GM23248 (cell line): Measurements from ENCODE around the gene MTURN. TPM values are rescaled to one million over a fixed set of nuclear protein-coding genes. Genes with fewer than 3 reads are reported as not detected.

Experiments used
- DNase-seq: peaks from one replicate; pipeline ENCODE4 v3.0.0-alpha.2; 2015
- H2AFZ ChIP-seq: fragments of 200-600 bp; sonication (generic); 2 replicates; pipeline ENCODE4 v1.6.1; 2016; ENCODE audit warnings: antibody characterized with exemption
- H3F3A ChIP-seq: fragments of 200-600 bp; sonication (generic); 2 replicates; pipeline ENCODE4 v1.6.1; 2016; ENCODE audit warnings: mild to moderate bottlenecking, antibody characterized with exemption, mixed run types; ENCODE audit not compliant: insufficient read depth
- H3K27ac ChIP-seq: fragments of 200-600 bp; sonication (generic); 2 replicates; pipeline ENCODE4 v1.5.1; 2016; ENCODE audit warnings: mild to moderate bottlenecking
- H3K27me3 ChIP-seq: fragments of 200-600 bp; sonication (generic); replicated peaks from 2 replicates; pipeline ENCODE4 v1.6.1; 2016; ENCODE audit warnings: mild to moderate bottlenecking; ENCODE audit not compliant: insufficient read depth
- H3K36me3 ChIP-seq: fragments of 200-600 bp; sonication (generic); 2 replicates; pipeline ENCODE4 v1.6.1; 2016; ENCODE audit warnings: low read depth, mild to moderate bottlenecking
- H3K4me1 ChIP-seq: fragments of 200-600 bp; sonication (generic); 2 replicates; pipeline ENCODE4 v1.6.1; 2016; ENCODE audit warnings: mild to moderate bottlenecking; ENCODE audit not compliant: insufficient read depth
- H3K4me2 ChIP-seq: fragments of 200-600 bp; sonication (generic); one replicate; pipeline ENCODE4 v1.6.1; 2016; ENCODE audit warnings: mild to moderate bottlenecking; ENCODE audit not compliant: unreplicated experiment
- H3K4me3 ChIP-seq: fragments of 200-600 bp; sonication (generic); 2 replicates; pipeline ENCODE4 v1.5.1; 2016; ENCODE audit warnings: mild to moderate bottlenecking
- H3K79me2 ChIP-seq: fragments of 200-600 bp; sonication (generic); 2 replicates; pipeline ENCODE4 v1.6.1; 2016; ENCODE audit warnings: mild to moderate bottlenecking; ENCODE audit not compliant: insufficient read depth
- H3K9ac ChIP-seq: fragments of 200-600 bp; sonication (generic); 2 replicates; pipeline ENCODE4 v1.6.1; 2016; ENCODE audit warnings: mild to moderate bottlenecking
- H3K9me2 ChIP-seq: fragments of 200-600 bp; sonication (generic); 2 replicates; pipeline ENCODE4 v1.6.1; 2016; ENCODE audit warnings: mixed run types, mild to moderate bottlenecking, moderate library complexity; ENCODE audit not compliant: insufficient read depth
- H3K9me3 ChIP-seq: fragments of 200-600 bp; sonication (generic); one replicate; pipeline ENCODE4 v1.6.1; 2017; ENCODE audit warnings: low read depth
- H4K20me1 ChIP-seq: fragments of 200-600 bp; sonication (generic); 2 replicates; pipeline ENCODE4 v1.6.0; 2016; ENCODE audit not compliant: insufficient read depth
- EZH2 ChIP-seq: fragments of 200-600 bp; sonication (generic); IDR thresholded peaks from 2 replicates; pipeline ENCODE4 v1.6.1; 2018; ENCODE audit warnings: antibody characterized with exemption, mild to moderate bottlenecking; ENCODE audit not compliant: insufficient read depth, poor library complexity, severe bottlenecking
- EZH2phosphoT487 ChIP-seq: fragments of 200-600 bp; sonication (generic); IDR thresholded peaks from 2 replicates; pipeline ENCODE4 v1.6.1; 2018; ENCODE audit warnings: antibody characterized with exemption, moderate library complexity, mild to moderate bottlenecking, low read depth; ENCODE audit not compliant: insufficient read depth
- WGBS, 2 experiments: methylation state at CpG; one replicate each; pipeline ENCODE4 v1.1.6; 2015 to 2017; ENCODE audit warnings: low lambda C conversion rate in 2 of 2, low coverage in 1 of 2; ENCODE audit errors: missing lambda C conversion rate in 2 of 2; 5-methylcytosine and 5-hydroxymethylcytosine counted together
- in situ Hi-C: fragments of 300-500 bp; cut with MboI; formaldehyde crosslinking; loops from 2 replicates; pipeline ENCODE4 v1.15.0; 2020
- polyA plus RNA-seq: library from polyadenylated mRNA; unstranded; fragments of >200 nt; fragmentation: Nextera tagmentation; extraction: Ambion mirVana; gene quantifications from 2 replicates; pipeline ENCODE4 v1.2.1, GENCODE V29; 2016
- total RNA-seq: library from RNA; depleted of rRNA; stranded (reverse); fragments of >200 nt; shearing (Covaris generic); gene quantifications from 2 replicates; pipeline ENCODE4 v1.2.3, GENCODE V29; 2014

MTURN gene
- total and polyA plus RNA-seq, 2 experiments from 2014 or later = 15.9 to 22.5 TPM

GRCh38 chr7:30144657-30145306 is 10.0 kb downstream of the MTURN start:
- in situ Hi-C loops = no loop called here
- Histone ChIP-seq H3K9me3 (no peaks in the 10 kb centered on the region), H3K4me1 (peaks cover 26% of the 10 kb centered on the region), H3K36me3 (no peaks in the 10 kb centered on the region), H3K4me3 (no peak overlapping the region), H3K9me2 (no peaks in the 10 kb centered on the region), H3K4me2 (no peak overlapping the region), H3K27ac (no peak overlapping the region), H4K20me1 (no peaks in the 10 kb centered on the region), H3F3A (peaks cover 19% of the 10 kb centered on the region), H3K79me2 (peaks cover 70% of the 10 kb centered on the region), H3K27me3 (no peaks in the 10 kb centered on the region), H2AFZ (no peak overlapping the region), H3K9ac (no peak overlapping the region)
- DNase-seq = no peak
- no peak for TF ChIP-seq EZH2
- no peak for TF ChIP-seq EZH2phosphoT487
- 92 to 95% methylated on average over 5 of the region's 5 CpGs for WGBS, 2 experiments

- no peak overlapping the region for H3K27ac ChIP-seq
- no peaks in the 10 kb centered on the region for H4K20me1 ChIP-seq
- in situ Hi-C loops = no loop called here
- peaks cover 26% of the 10 kb centered on the region for H3K4me1 ChIP-seq
- H3K36me3 ChIP-seq = no peaks in the 10 kb centered on the region
- no peaks in the 10 kb centered on the region for H3K27me3 ChIP-seq
- DNase-seq = no peak
- no peak overlapping the region for H2AFZ ChIP-seq
- H3K9ac ChIP-seq = no peak overlapping the region
- no peaks in the 10 kb centered on the region for H3K9me2 ChIP-seq
- peaks cover 63% of the 10 kb centered on the region for H3K79me2 ChIP-seq
- H3K4me3 ChIP-seq = no peak overlapping the region
- 93 to 94% methylated on average over 6 of the region's 6 CpGs for WGBS, 2 experiments
- no peaks in the 10 kb centered on the region for H3K9me3 ChIP-seq
- no peak overlapping the region for H3K4me2 ChIP-seq
- H3F3A ChIP-seq = peaks cover 19% of the 10 kb centered on the region
- no peak for TF ChIP-seq EZH2phosphoT487
- no peak for TF ChIP-seq EZH2
Measured at GRCh38 chr7:30145426-30145970, 10.7 kb downstream of the MTURN start.

- H4K20me1 ChIP-seq = no peaks in the 10 kb centered on the region
- 88 to 92% methylated on average over 13 of the region's 13 CpGs for WGBS, 2 experiments
- TF ChIP-seq EZH2 = no peak
- no peak for TF ChIP-seq EZH2phosphoT487
- H3F3A ChIP-seq = peaks cover 19% of the 10 kb centered on the region
- H3K36me3 ChIP-seq = no peaks in the 10 kb centered on the region
- H3K9ac ChIP-seq = no peak overlapping the region
- no peak overlapping the region for H3K4me2 ChIP-seq
- H2AFZ ChIP-seq = no peak overlapping the region
- no peak overlapping the region for H3K27ac ChIP-seq
- H3K27me3 ChIP-seq = no peaks in the 10 kb centered on the region
- in situ Hi-C loops = no loop called here
- H3K4me1 ChIP-seq = peaks cover 26% of the 10 kb centered on the region
- DNase-seq = no peak
- peaks cover 57% of the 10 kb centered on the region for H3K79me2 ChIP-seq
- H3K9me2 ChIP-seq = no peaks in the 10 kb centered on the region
- H3K4me3 ChIP-seq = no peak overlapping the region
- H3K9me3 ChIP-seq = no peaks in the 10 kb centered on the region
Measured at GRCh38 chr7:30146127-30146612, 11.4 kb downstream of the MTURN start.

- Histone ChIP-seq H3K4me1 (peaks cover 20% of the 10 kb centered on the region), H3K79me2 (peaks cover 50% of the 10 kb centered on the region), H3K9me3 (no peaks in the 10 kb centered on the region), H3K4me2 (no peak overlapping the region), H3K4me3 (no peak overlapping the region), H3K9me2 (no peaks in the 10 kb centered on the region), H3F3A (peaks cover 13% of the 10 kb centered on the region), H4K20me1 (no peaks in the 10 kb centered on the region), H3K9ac (no peak overlapping the region), H3K27me3 (no peaks in the 10 kb centered on the region), H3K36me3 (no peaks in the 10 kb centered on the region; the same call in 1 of the 2 replicates), H3K27ac (no peak overlapping the region), H2AFZ (no peak overlapping the region)
- 84 to 86% methylated on average over 4 of the region's 4 CpGs for WGBS, 2 experiments
- in situ Hi-C loops = no loop called here
- TF ChIP-seq EZH2 (no peak), EZH2phosphoT487 (no peak)
- DNase-seq = no peak
Measured at GRCh38 chr7:30147223-30147622, 12.4 kb downstream of the MTURN start.
